CD4-positive, alpha-beta memory T cell (primary cell): ENCODE data around the gene MAP2K7. TPM values are rescaled to one million over a fixed set of nuclear protein-coding genes. Genes with fewer than 3 reads are reported as not detected.
A peak's percentile ranks its signal among the peaks of the same experiment; 100 is the strongest.

Source experiments
- CTCF ChIA-PET: fragments of 350-600 bp; sonication (Branson Sonifier 250); formaldehyde crosslinking; loops from one replicate; lab custom pipeline; 2021; ENCODE audit warnings: inconsistent platforms; ENCODE audit not compliant: partially characterized antibody; lab: Charles Lee
- POLR2A ChIA-PET: fragments of 350-600 bp; sonication (Branson Sonifier 250); formaldehyde crosslinking; loops from one replicate; lab custom pipeline; 2021; ENCODE audit not compliant: partially characterized antibody; lab: Charles Lee
- DNase-seq, 5 donors: peaks; one replicate each; pipeline versions ENCODE4 v3.0.0 to v3.0.0-alpha.2; 2020 to 2022; ENCODE audit warnings: mixed read lengths in 1 of 5
- H3K27ac ChIP-seq: one replicate; pipeline ENCODE4 v1.7.0; 2013; ENCODE audit warnings: low read depth, low read length
- H3K27me3 ChIP-seq: 2 replicates; pipeline ENCODE4 v1.7.0; 2013; ENCODE audit warnings: mild to moderate bottlenecking, low read length, moderate library complexity; ENCODE audit not compliant: insufficient read depth
- H3K36me3 ChIP-seq: 2 replicates; pipeline ENCODE4 v1.7.0; 2013; ENCODE audit warnings: mild to moderate bottlenecking, low read length, moderate library complexity; ENCODE audit not compliant: insufficient read depth
- H3K4me1 ChIP-seq: 2 replicates; pipeline ENCODE4 v1.7.0; 2013; ENCODE audit warnings: mild to moderate bottlenecking, low read length, moderate library complexity; ENCODE audit not compliant: insufficient read depth
- H3K4me3 ChIP-seq, 2 donors: one replicate each; pipeline ENCODE4 v1.7.0; 2013; ENCODE audit warnings: low read length in 2 of 2, mild to moderate bottlenecking in 1 of 2
- H3K9me3 ChIP-seq, 2 donors: one replicate each; pipeline ENCODE4 v1.7.0; 2013; ENCODE audit warnings: low read length in 2 of 2, control low read depth in 1 of 2; ENCODE audit not compliant: control insufficient read depth in 1 of 2
- H3K27ac Mint-ChIP-seq, 7 donors: one replicate each; pipeline ENCODE4 v1.8.0; 2020 to 2021; ENCODE audit warnings: mixed read lengths in 7 of 7, mild to moderate bottlenecking in 6 of 7, inconsistent platforms in 3 of 7, moderate library complexity in 3 of 7
- H3K27me3 Mint-ChIP-seq, 2 donors: one replicate each; pipeline ENCODE4 v1.8.0; 2020 to 2021; ENCODE audit warnings: mixed read lengths in 2 of 2
- H3K36me3 Mint-ChIP-seq, 2 donors: one replicate each; pipeline ENCODE4 v1.8.0; 2020 to 2021; ENCODE audit warnings: mixed read lengths in 2 of 2, inconsistent platforms in 1 of 2, mild to moderate bottlenecking in 1 of 2
- H3K4me1 Mint-ChIP-seq, 4 donors: one replicate each; pipeline ENCODE4 v1.8.0; 2020 to 2021; ENCODE audit warnings: mixed read lengths in 4 of 4, mild to moderate bottlenecking in 1 of 4
- H3K4me3 Mint-ChIP-seq, 8 donors: one replicate each; pipeline ENCODE4 v1.8.0; 2020 to 2021; ENCODE audit warnings: mixed read lengths in 8 of 8, mild to moderate bottlenecking in 7 of 8, moderate library complexity in 6 of 8, inconsistent platforms in 3 of 8
- H3K9me3 Mint-ChIP-seq, 8 donors: one replicate each; pipeline ENCODE4 v1.8.0; 2020 to 2021; ENCODE audit warnings: mixed read lengths in 8 of 8, mild to moderate bottlenecking in 5 of 8, inconsistent platforms in 3 of 8, moderate library complexity in 1 of 8
- intact Hi-C: fragments of 100-400 bp; cut with micrococcal nuclease; formaldehyde crosslinking; loops from one replicate; pipeline ENCODE4 v1.15.1; 2023
- polyA plus RNA-seq, 2 donors: library from polyadenylated mRNA; unstranded; fragments of 300-500 nt; fragmentation: Illumina TruSeq; gene quantifications; one replicate each; pipeline ENCODE4 v1.2.3, GENCODE V29; 2021
- total RNA-seq, 2 experiments: library from RNA; stranded (reverse); gene quantifications; one replicate each; pipeline ENCODE4 v1.2.3, GENCODE V29; 2021

The MAP2K7 gene
- 10 to 100 TPM; 59.7 to 62.5 TPM for total RNA-seq
- 1 to 10 TPM in 1 of 2 donors, under 1 TPM in 1; 0.57 to 2.5 TPM for polyA plus RNA-seq

DNA sequence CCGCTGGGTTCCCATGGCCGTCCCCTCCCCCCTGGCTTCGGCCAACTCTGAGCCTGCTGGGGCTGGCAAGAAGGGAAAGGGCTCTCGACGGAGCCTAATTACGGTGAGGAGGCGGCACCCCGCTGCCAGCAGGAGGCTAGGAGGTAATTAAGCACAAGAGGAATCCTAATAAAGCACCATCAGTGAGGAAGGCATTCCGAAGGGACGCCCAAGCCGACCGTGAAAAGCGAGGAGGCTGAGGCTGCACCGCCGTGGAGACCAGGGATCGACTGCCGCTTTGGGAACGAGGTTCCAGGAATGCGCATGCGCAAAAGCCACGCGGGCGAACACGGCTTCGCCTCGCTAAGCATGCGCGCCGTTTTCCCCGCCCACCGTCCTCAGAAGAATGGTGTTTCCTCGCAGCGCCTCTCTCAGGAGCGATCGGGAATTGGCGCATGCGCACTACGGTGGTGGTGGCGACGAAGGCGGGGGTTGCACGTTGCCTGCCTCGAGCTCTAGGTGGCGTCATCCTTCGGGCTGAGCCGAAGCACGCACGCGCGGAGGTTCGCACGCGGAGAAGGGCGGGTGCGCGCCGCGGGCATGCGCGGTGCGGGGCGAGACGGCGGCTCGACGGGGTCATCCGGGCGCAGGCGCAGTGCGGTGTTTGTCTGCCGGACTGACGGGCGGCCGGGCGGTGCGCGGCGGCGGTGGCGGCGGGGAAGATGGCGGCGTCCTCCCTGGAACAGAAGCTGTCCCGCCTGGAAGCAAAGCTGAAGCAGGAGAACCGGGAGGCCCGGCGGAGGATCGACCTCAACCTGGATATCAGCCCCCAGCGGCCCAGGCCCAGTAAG lies at the start of gene MAP2K7:
Gene MAP2K7 (plus strand): TSS at position 634 of the 830 bp plus-strand sequence. CDS start 68 bp downstream, at position 702.
- Mint-ChIP-seq H3K4me3 (peak within 1 kb of the TSS; percentile 88 to 99 (median 90)), H3K27me3 (peaks cover 2 to 5% of the 10 kb centered on the region in 2 donors), H3K27ac (peak within 1 kb of the TSS; percentile 94 to 100 (median 97)), H3K4me1 (peaks cover 15 to 37% (median 26%) of the 10 kb centered on the region in 4 donors), H3K9me3 (peaks cover 0 to 5% (median 1%) of the 10 kb centered on the region in 8 donors), H3K36me3 (peaks cover 0 to 18% of the 10 kb centered on the region in 2 donors)
- CTCF ChIA-PET: interaction anchor here (0.6 to 4.0 kb wide), 11 partner anchors 15 to 263 kb away, joined by 3 to 33 read pairs (median 3); partner anchors contain the start of genes SNAPC2 and TIMM44
- Histone ChIP-seq H3K36me3 (peaks cover 5% of the 10 kb centered on the region), H3K27me3 (no peaks in the 10 kb centered on the region), H3K4me1 (peaks cover 32% of the 10 kb centered on the region), H3K4me3 (peak within 1 kb of the TSS; percentile 61 to 96), H3K27ac (peak within 1 kb of the TSS; percentile 83), H3K9me3 (no peaks in the 10 kb centered on the region)
- DNase-seq: peak; percentile 100
- POLR2A ChIA-PET: interaction anchor here (1.0 to 2.5 kb wide), 13 partner anchors 10 to 834 kb away, joined by 3 to 82 read pairs (median 5); partner anchors contain the start of genes ELAVL1, SNAPC2, TGFBR3L and TIMM44
- intact Hi-C loops: loop anchor here (1.0 kb wide), 4 partner anchors 17 to 73 kb away; partner anchors contain the start of genes EVI5L, SNAPC2 and TIMM44

DNA sequence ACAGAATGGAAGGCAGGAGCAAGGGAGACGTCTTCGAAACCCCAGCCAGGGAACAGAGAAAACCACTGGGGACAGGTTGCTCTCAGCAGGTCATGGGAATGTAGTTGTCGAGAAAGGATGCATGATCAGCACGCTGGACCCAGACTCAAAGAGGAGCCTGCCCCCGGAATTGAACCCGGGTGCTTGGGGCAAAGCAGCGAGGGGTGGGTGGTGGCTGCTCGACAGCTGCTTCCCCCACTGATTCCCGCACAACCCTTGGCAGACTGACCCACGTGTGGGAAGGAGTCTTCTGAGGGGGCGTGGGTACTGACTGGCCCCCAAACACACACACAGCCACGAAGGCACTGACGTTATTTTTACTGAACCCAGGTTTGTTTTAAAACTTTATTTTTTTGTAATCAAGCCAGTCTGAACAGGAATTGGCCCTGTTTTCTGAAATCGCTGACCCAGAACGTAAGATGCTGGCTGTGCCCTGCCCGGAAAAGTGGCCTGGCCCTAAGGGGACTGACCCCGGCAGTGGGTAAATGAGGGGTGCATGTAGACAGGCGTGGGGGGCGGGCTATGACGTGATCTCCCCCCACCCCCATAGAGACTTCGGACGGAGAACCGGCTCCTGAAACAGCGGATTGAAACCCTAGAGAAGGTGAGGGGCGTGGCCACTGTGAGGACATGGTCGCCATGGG lies 48.1 kb upstream of the MAP2K7 start:
- no peak overlapping the region for H3K4me3 ChIP-seq
- no peaks in the 10 kb centered on the region for H3K36me3 Mint-ChIP-seq
- no peaks in the 10 kb centered on the region for H3K9me3 ChIP-seq
- no peaks in the 10 kb centered on the region for H3K27me3 ChIP-seq
- intact Hi-C loops: no loop called here
- ChIA-PET CTCF (interaction anchor here (3.2 kb wide), 1 partner anchor 88 kb away, joined by 12 read pairs; the partner anchor contains the start of gene TIMM44), POLR2A (no interaction called here)
- H3K27me3 Mint-ChIP-seq: no peaks in the 10 kb centered on the region
- H3K9me3 Mint-ChIP-seq: no peaks in the 10 kb centered on the region
- DNase-seq: no peak
- H3K4me3 Mint-ChIP-seq: no peak overlapping the region
- no peak overlapping the region for H3K27ac Mint-ChIP-seq
- H3K27ac ChIP-seq: no peak overlapping the region
- peaks cover 3 to 10% (median 6%) of the 10 kb centered on the region in 4 donors for H3K4me1 Mint-ChIP-seq
- peaks cover 8% of the 10 kb centered on the region for H3K4me1 ChIP-seq
- no peaks in the 10 kb centered on the region for H3K36me3 ChIP-seq

DNA sequence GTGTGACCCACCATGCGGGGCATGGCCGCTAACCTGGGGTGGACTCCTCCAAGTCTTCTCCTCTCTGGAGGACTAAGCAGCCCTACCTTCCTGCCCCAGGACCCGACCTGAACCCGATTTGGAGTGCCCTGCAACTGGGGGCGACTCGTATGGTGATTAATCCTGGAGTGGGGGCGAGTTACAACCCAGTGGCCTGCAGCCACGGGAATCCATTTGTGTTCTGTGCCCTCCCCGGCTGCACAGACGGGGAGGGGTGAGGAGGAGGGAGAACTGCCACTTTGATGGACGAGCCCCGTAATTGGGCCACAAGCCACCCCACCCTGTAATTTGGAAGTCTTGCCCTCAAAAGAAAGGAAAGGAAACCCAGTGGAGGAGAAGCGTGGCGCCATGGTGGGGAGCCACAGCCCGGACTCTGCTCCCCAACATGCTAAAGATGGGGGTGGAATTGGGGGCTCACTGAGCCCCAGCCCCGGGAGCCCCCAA lies 47.5 kb upstream of the MAP2K7 start:
- H3K27me3 Mint-ChIP-seq: no peaks in the 10 kb centered on the region
- peaks cover 4% of the 10 kb centered on the region for H3K27me3 ChIP-seq
- H3K27ac ChIP-seq: no peak overlapping the region
- H3K36me3 ChIP-seq: no peaks in the 10 kb centered on the region
- H3K36me3 Mint-ChIP-seq: no peaks in the 10 kb centered on the region
- no peak overlapping the region for H3K27ac Mint-ChIP-seq
- intact Hi-C loops: no loop called here
- no peaks in the 10 kb centered on the region for H3K9me3 ChIP-seq
- no peak overlapping the region for H3K4me3 ChIP-seq
- H3K4me1 ChIP-seq: peaks cover 10% of the 10 kb centered on the region
- H3K4me3 Mint-ChIP-seq: no peak overlapping the region
- ChIA-PET CTCF (no interaction called here), POLR2A (no interaction called here)
- DNase-seq: no peak
- H3K4me1 Mint-ChIP-seq: peaks cover 3 to 13% (median 6%) of the 10 kb centered on the region in 4 donors
- H3K9me3 Mint-ChIP-seq: no peaks in the 10 kb centered on the region

DNA sequence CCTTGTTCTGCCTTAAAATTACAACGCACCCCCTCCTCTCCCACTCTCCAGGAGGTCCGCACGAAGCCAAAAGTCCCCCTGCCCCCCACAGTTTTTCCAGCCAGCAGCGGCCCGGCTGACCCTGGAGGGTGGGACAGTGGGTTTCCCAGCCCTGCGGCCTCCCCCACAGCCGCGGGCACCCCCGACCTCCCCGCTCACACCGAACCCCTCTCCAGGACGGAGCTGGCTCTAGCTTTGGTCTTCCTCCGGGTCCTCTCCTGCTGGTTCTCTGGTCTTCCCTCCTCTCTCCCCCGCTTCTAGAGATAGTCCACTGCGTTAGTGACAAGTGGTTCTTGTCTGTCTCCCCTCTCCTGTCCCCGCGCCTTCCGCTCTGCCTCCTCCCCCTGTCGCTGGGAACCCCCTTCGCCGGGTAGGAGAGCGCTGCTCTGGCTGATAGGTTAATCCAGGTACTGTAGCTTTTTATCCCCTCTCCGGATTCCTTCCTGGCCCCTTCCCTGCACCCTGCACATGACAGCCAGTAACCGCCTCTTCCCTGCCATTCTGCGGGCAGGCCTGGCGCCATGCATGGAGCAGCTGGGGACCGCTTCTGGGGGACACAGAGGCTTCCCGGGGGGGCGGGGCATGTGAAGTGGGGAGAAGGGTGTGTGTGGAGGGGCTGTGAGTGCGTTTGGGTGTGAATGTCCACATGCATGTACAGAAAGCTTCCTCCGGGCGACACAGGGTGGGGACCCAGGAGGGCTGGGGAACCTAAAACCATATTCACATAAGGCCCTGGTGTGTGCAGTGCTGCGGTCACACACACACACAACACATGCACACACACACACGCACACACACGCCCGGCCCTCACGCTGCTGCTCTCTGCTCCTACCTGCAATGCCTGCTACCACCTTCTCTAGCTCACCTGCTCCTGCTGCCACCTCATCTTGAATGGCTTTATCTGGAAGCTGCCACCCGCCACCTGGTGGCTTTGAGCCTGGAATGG lies 46.7 kb upstream of the MAP2K7 start:
- Mint-ChIP-seq H3K27me3 (no peaks in the 10 kb centered on the region), H3K9me3 (no peaks in the 10 kb centered on the region), H3K4me3 (no peak overlapping the region), H3K36me3 (no peaks in the 10 kb centered on the region), H3K4me1 (peaks cover 3 to 18% (median 6%) of the 10 kb centered on the region in 4 donors), H3K27ac (no peak overlapping the region)
- Histone ChIP-seq H3K4me1 (peaks cover 18% of the 10 kb centered on the region), H3K27me3 (peaks cover 7% of the 10 kb centered on the region), H3K4me3 (no peak overlapping the region), H3K9me3 (no peaks in the 10 kb centered on the region), H3K36me3 (no peaks in the 10 kb centered on the region), H3K27ac (no peak overlapping the region)
- intact Hi-C loops: no loop called here
- POLR2A ChIA-PET: interaction anchor here (1.0 kb wide), 1 partner anchor 13 kb away, joined by 3 read pairs; no protein-coding TSS in a partner anchor
- CTCF ChIA-PET: interaction anchor here (1.1 to 2.6 kb wide), 2 partner anchors 12 to 146 kb away, joined by 4 to 15 read pairs; no protein-coding TSS in a partner anchor
- DNase-seq: no peak

DNA sequence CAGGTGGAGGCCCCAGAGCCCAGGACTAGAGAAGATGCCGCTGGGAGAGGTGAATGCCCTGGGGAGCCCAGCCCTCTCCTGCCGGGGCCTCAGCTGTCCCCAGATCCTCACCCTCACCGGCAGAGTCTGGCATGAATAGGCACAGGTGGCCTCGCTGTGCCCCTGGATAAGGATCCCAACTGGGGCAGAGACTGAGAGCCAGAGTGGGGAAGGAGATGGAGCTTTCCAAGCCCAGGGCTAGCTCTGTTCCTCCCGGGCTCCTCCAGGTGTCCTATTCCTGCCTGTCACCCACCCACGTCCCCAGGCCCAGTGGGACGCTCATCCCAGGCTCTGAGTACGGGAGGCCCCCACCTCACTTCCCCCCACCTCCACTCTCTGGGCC lies 46.0 kb upstream of the MAP2K7 start:
- no peaks in the 10 kb centered on the region for H3K27me3 Mint-ChIP-seq
- H3K27me3 ChIP-seq: peaks cover 7% of the 10 kb centered on the region
- no peak overlapping the region for H3K27ac ChIP-seq
- POLR2A ChIA-PET: interaction anchor here (1.0 kb wide), 1 partner anchor 12 kb away, joined by 3 read pairs; no protein-coding TSS in a partner anchor
- H3K4me1 Mint-ChIP-seq: peaks cover 3 to 17% (median 6%) of the 10 kb centered on the region in 4 donors
- H3K9me3 ChIP-seq: no peaks in the 10 kb centered on the region
- H3K9me3 Mint-ChIP-seq: no peaks in the 10 kb centered on the region
- peaks cover 22% of the 10 kb centered on the region for H3K4me1 ChIP-seq
- no peak overlapping the region for H3K4me3 Mint-ChIP-seq
- intact Hi-C loops: no loop called here
- H3K36me3 Mint-ChIP-seq: no peaks in the 10 kb centered on the region
- no peak overlapping the region for H3K4me3 ChIP-seq
- CTCF ChIA-PET: interaction anchor here (1.1 to 2.6 kb wide), 3 partner anchors 11 to 145 kb away, joined by 3 to 15 read pairs (median 4); partner anchors contain the start of gene MAP2K7
- no peak for DNase-seq
- no peak overlapping the region for H3K27ac Mint-ChIP-seq
- H3K36me3 ChIP-seq: no peaks in the 10 kb centered on the region

DNA sequence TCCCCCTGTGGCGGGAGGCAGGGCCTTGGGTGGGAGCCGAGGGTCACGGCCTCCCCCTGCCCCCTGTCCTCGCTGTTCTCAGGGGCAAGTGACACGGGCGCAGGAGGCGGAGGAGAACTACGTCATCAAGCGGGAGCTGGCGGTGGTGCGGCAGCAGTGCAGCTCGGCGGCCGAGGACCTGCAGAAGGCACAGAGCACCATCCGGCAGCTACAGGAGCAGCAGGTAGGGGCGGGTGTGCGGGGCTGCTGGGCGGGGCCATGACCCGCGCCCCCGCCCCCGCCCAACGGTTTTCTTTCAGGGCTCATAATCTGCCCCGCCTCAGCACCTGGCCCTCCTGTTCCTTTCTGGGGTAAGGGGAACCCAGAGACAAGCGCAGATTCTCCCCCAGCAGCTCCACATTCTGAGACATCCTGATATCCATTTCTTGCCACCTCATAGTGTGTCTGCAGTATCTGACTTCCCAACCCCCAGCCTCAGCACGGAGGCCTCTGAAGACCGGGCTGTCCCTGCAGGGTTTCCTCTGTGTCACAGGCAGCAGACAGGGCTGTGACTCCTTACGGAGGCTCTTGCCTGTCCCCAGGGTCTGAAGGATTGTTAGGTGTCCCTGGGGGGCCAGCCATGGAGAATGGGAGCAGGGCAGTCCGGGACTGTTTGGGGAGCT lies 45.4 kb upstream of the MAP2K7 start:
- no peaks in the 10 kb centered on the region for H3K36me3 ChIP-seq
- DNase-seq: no peak
- CTCF ChIA-PET: interaction anchor here (1.1 to 2.6 kb wide), 4 partner anchors 9 to 145 kb away, joined by 3 to 15 read pairs (median 4); partner anchors contain the start of gene MAP2K7
- no peak overlapping the region for H3K27ac Mint-ChIP-seq
- H3K36me3 Mint-ChIP-seq: no peaks in the 10 kb centered on the region
- intact Hi-C loops: no loop called here
- H3K27me3 ChIP-seq: peaks cover 7% of the 10 kb centered on the region
- POLR2A ChIA-PET: interaction anchor here (0.6 kb wide), 1 partner anchor 11 kb away, joined by 4 read pairs; no protein-coding TSS in a partner anchor
- H3K9me3 Mint-ChIP-seq: no peaks in the 10 kb centered on the region
- H3K4me3 ChIP-seq: no peak overlapping the region
- peaks cover 17% of the 10 kb centered on the region for H3K4me1 ChIP-seq
- no peak overlapping the region for H3K4me3 Mint-ChIP-seq
- peaks cover 0 to 12% (median 2%) of the 10 kb centered on the region in 4 donors for H3K4me1 Mint-ChIP-seq
- no peaks in the 10 kb centered on the region for H3K27me3 Mint-ChIP-seq
- H3K9me3 ChIP-seq: no peaks in the 10 kb centered on the region
- no peak overlapping the region for H3K27ac ChIP-seq
